Lower leg skin (tissue), 3 donors: ENCODE measurements around the gene TBCD.
"Not testable (repeated sequence)": the region's sequence is repeated elsewhere in the genome, so short reads cannot be mapped to it uniquely, and the experiment has no call there.

ENCODE experiments used
- CTCF ChIP-seq, 3 donors: fragments of 450-650 bp; IDR thresholded peaks; one replicate each; pipeline ENCODE4 v1.5.1; 2016; ENCODE audit warnings: antibody characterized with exemption in 3 of 3, mild to moderate bottlenecking in 3 of 3, moderate library complexity in 2 of 3
- POLR2A ChIP-seq, 2 donors: fragments of 450-650 bp; IDR thresholded peaks; one replicate each; pipeline ENCODE4 v1.6.1; 2016 to 2017; ENCODE audit warnings: antibody characterized with exemption in 2 of 2, mild to moderate bottlenecking in 1 of 2, moderate library complexity in 1 of 2

- TF ChIP-seq CTCF, POLR2A (IDR thresholded peaks at IDR 0.05): not testable (repeated sequence)
Measured at GRCh38 chr17:82785581-82785980, 33.7 kb downstream of the TBCD start.
